ENCODE results near the gene BLTP2.
"Not testable (repeated sequence)": the region's sequence is repeated elsewhere in the genome, so short reads cannot be mapped to it uniquely, and the experiment has no call there.

BLTP2 gene

DNA sequence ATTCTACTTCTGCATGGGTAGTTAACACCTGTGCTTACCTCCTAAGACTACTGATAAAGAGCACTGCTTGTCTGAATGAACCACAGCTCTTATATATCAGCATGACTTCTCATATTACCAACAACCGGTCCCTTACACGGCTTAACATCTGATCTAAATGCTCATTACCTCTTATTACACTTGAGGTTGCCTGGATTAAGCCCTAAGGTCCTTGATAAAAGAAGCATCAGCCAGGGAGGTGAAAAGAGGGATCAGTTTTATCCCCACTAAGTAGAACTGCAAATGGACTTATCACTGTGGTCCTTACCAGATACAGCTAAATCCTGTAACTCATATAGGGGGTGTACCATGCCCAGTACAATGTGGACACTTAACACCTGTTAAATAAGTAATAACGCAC lies 22.8 kb downstream of the BLTP2 start:
- Histone ChIP-seq H3K27me3 (ENCODE audit: insufficient read depth, low read length) (no peaks in the 10 kb centered on the region), H3K36me3 (ENCODE audit: insufficient read depth, low read length) (peaks cover 44% of the 10 kb centered on the region), H2AFZ (ENCODE audit: low read length, unreplicated experiment) (no peak overlapping the region), H3K4me1 (ENCODE audit: control insufficient read depth, insufficient read depth, low read length, unreplicated experiment) (no peaks in the 10 kb centered on the region), H3K4me3 (ENCODE audit: low read depth, low read length) (no peak overlapping the region), H3K79me2 (ENCODE audit: control insufficient read depth, insufficient read depth, low read length, unreplicated experiment) (no peaks in the 10 kb centered on the region), H3K27ac (ENCODE audit: low read depth, low read length) (no peak overlapping the region)

DNA sequence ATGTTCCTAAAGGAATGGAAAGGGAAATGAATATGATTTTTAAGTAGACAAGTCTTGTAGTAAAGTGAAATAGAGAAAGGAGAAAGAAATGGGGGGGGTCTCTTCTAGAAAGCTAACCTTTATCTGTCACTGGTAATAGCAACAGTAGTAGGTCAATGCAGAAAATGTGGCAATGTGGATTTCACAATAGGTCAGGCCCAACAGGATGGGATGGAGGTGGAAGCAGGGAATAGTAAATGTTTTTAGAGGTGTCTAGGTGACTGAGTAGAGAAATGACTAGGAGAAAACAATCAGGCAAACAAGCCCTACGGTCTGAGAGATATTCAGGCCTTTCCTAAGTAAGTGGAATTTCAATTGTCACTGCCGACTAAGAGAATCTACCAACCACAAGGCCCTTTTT lies 24.9 kb downstream of the BLTP2 start:
- Histone ChIP-seq H3K27me3 (ENCODE audit: insufficient read depth, low read length) (no peaks in the 10 kb centered on the region), H3K79me2 (ENCODE audit: control insufficient read depth, insufficient read depth, low read length, unreplicated experiment) (no peaks in the 10 kb centered on the region), H3K27ac (ENCODE audit: low read depth, low read length) (no peak overlapping the region), H3K4me3 (ENCODE audit: low read depth, low read length) (no peak overlapping the region), H3K4me1 (ENCODE audit: control insufficient read depth, insufficient read depth, low read length, unreplicated experiment) (no peaks in the 10 kb centered on the region), H2AFZ (ENCODE audit: low read length, unreplicated experiment) (no peak overlapping the region), H3K36me3 (ENCODE audit: insufficient read depth, low read length) (peaks cover 52% of the 10 kb centered on the region)

DNA sequence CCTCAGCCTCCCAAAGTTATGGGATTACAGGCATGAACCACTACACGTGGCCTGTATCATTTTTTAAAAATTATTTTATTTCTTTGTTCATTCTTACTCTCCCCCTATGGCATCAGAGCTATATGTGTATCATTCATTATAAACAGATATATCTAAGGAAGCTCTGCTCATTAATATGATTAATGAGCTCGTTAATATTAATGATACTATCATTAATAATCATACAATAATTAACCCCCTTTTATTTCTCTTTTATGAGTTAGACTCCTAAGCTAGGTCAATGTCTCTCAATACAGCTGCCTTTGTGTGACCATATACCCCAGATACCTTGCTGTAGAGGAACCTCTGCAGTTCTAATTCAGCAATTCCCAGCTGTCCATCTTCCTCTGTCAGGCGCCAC lies 26.5 kb downstream of the BLTP2 start:
- Histone ChIP-seq H3K4me3 (ENCODE audit: low read depth, low read length) (no peak overlapping the region), H3K79me2 (ENCODE audit: control insufficient read depth, insufficient read depth, low read length, unreplicated experiment) (no peaks in the 10 kb centered on the region), H3K4me1 (ENCODE audit: control insufficient read depth, insufficient read depth, low read length, unreplicated experiment) (no peaks in the 10 kb centered on the region), H3K27ac (ENCODE audit: low read depth, low read length) (no peak overlapping the region), H2AFZ (ENCODE audit: low read length, unreplicated experiment) (no peak overlapping the region), H3K36me3 (ENCODE audit: insufficient read depth, low read length) (peaks cover 52% of the 10 kb centered on the region), H3K27me3 (ENCODE audit: insufficient read depth, low read length) (no peaks in the 10 kb centered on the region)

DNA sequence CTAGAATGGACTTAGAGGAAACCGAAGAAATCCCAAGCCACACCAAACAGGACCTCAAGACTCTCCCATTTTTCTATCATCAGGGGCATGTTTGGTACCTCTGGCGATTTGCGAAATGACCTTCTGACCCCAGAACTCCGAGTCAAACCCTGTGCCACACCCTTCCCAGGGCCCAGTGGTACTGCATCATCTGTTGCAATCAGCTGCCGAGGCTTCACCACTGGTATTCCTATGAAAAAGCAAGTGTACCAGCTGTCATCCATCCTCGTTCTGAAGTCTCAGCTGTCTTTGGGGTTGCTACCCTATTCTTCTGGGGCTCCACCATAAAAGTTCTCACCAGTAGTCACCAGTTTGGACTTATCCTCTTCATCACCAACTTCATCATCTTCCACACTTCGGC lies 28.7 kb downstream of the BLTP2 start:
- no peaks in the 10 kb centered on the region for H3K4me1 ChIP-seq (ENCODE audit: control insufficient read depth, insufficient read depth, low read length, unreplicated experiment)
- peaks cover 36% of the 10 kb centered on the region for H3K36me3 ChIP-seq (ENCODE audit: insufficient read depth, low read length)
- H3K79me2 ChIP-seq (ENCODE audit: control insufficient read depth, insufficient read depth, low read length, unreplicated experiment), result no peaks in the 10 kb centered on the region
- no peak overlapping the region for H3K4me3 ChIP-seq (ENCODE audit: low read depth, low read length)
- no peak overlapping the region for H2AFZ ChIP-seq (ENCODE audit: low read length, unreplicated experiment)
- H3K27me3 ChIP-seq (ENCODE audit: insufficient read depth, low read length), result no peaks in the 10 kb centered on the region
- no peak overlapping the region for H3K27ac ChIP-seq (ENCODE audit: low read depth, low read length)

DNA sequence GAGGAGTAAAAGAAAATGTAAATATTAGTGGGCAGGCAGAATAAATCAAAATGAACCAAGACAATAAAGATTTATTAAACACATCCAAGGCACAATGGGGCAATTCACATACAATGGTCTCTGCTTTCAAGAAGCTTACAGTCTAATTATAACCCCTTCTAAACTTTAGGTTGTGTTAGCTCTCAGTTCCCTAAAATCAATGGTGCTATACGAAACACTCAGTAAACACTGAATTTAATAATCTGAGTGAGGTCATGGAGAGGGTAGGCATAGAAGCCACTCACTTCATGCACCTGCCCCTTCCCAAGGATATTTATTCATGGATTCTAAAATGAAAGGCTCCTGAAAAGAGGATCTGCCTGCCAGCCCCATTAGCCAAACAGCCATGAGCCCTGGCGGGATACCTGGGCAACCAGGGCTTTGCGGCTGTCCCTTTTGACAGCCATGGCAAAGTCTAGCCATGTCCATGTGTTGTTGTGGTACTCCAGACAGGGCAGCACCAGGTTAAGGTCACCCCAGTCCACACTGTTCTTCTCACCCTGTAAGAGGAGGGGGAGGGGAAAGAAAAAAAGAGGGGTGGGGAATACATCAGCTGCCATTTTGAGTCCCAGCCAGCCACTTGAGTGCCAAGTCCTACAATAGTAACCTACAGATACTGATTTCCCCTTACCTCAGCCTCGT lies 29.6 kb downstream of the BLTP2 start:
- Histone ChIP-seq H3K4me1 (ENCODE audit: control insufficient read depth, insufficient read depth, low read length, unreplicated experiment) (no peaks in the 10 kb centered on the region), H3K36me3 (ENCODE audit: insufficient read depth, low read length) (peaks cover 28% of the 10 kb centered on the region), H2AFZ (ENCODE audit: low read length, unreplicated experiment) (no peak overlapping the region), H3K4me3 (ENCODE audit: low read depth, low read length) (no peak overlapping the region), H3K79me2 (ENCODE audit: control insufficient read depth, insufficient read depth, low read length, unreplicated experiment) (no peaks in the 10 kb centered on the region), H3K27ac (ENCODE audit: low read depth, low read length) (no peak overlapping the region), H3K27me3 (ENCODE audit: insufficient read depth, low read length) (no peaks in the 10 kb centered on the region)

DNA sequence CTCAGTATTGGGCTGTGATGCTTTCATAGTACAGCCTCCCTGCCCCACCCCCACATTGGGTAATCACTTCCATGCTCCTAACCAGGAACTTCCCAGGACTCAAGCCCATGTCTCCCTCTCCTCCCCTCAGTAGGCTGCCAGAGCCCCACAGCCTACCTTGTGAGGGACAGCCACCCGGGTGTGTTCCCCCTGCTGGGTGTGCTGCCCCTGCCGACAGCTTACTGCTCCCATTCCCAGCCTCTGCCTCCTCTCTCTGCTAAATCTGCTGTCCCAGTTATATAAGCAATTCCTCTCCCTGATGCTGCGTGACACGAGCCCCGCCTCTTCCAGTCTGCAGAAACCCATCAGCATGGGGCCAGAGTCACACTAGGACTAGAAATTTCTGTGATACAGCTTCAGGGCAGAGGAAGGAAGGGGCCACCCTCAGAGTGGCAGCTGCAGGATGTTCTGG lies 31.0 kb downstream of the BLTP2 start, which contains the start of gene RSKR:
Gene RSKR (minus strand): TSS at position 255 of the 451 bp plus-strand sequence. CDS start 24 bp downstream, at position 231.
- no peaks in the 10 kb centered on the region for H3K79me2 ChIP-seq (ENCODE audit: control insufficient read depth, insufficient read depth, low read length, unreplicated experiment)
- H3K27ac ChIP-seq (ENCODE audit: low read depth, low read length), result no peak within 1 kb of the TSS
- no peak within 1 kb of the TSS for H2AFZ ChIP-seq (ENCODE audit: low read length, unreplicated experiment)
- H3K4me3 ChIP-seq (ENCODE audit: low read depth, low read length), result no peak within 1 kb of the TSS
- H3K4me1 ChIP-seq (ENCODE audit: control insufficient read depth, insufficient read depth, low read length, unreplicated experiment), result no peaks in the 10 kb centered on the region
- H3K36me3 ChIP-seq (ENCODE audit: insufficient read depth, low read length), result peaks cover 13% of the 10 kb centered on the region; the same call in 1 of the 2 replicates
- no peaks in the 10 kb centered on the region for H3K27me3 ChIP-seq (ENCODE audit: insufficient read depth, low read length)

DNA sequence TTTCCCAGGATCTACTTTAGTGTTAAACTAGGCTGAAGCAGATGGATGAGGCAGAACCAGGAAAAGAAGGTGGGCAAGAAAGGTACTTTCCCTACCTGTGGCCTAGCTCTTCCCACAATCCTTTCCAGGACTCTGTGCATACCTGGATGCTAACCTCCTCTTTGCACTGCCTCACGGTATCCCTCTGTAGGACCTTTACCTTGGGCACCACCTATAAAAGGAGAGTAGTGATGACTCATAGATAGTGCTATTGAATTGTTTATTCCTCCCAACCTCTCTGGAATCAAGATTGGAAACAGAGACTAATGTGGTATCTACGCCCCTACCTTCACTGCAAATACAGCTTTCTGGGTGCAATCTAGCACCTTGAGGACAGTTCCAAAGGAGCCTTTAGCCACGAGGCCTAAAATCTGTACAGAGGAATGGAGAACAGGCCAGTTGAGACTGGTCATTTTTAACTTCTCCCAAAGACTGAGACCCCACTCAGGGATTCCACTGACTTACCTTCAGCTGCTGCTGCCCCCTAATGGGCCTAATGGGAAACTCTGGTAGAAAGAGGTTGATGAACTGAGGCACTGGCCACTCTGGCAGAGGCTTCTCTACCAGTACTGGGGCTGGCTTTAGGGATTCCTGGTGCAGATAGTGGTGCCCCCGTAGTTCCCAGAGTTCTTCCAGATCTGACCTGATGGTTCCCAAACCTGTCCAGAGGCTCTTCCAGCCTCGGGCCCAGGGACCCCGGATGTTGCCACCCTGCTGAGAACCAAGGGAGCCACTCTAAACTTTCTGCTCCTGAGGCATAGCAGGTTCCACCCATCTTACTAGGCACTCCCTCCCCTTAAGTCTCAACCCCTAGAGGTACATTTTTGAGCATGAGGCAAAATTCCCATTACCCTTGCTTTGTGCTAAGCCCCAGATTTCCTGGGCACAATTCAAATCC lies 31.8 kb downstream of the BLTP2 start:
- H3K36me3 ChIP-seq (ENCODE audit: insufficient read depth, low read length), result 0 out of 2 replicates have a peak, but pooled peaks cover 8% of the 10 kb centered on the region

DNA sequence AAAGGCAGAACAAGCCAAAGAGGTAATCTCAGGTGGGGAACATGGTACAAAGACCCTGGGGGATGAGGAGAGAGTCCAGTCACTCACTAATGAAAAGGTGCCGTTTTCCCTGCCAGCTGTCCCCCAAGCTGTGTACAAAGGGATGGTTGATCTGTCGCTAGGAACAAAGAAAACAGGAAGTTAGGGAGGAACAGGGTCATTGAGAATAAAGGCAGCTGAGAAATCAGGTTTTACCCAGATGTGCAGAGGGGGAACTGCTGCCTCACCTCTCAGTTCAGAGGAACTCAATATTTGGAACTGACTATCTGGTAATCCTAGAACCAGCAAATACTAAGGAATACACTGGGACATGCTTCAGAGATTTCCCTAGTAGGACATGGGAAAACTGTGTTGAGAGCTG lies 32.4 kb downstream of the BLTP2 start:
- no peaks in the 10 kb centered on the region for H3K79me2 ChIP-seq (ENCODE audit: control insufficient read depth, insufficient read depth, low read length, unreplicated experiment)
- no peak overlapping the region for H2AFZ ChIP-seq (ENCODE audit: low read length, unreplicated experiment)
- H3K36me3 ChIP-seq (ENCODE audit: insufficient read depth, low read length), result 0 out of 2 replicates have a peak, but pooled peaks cover 8% of the 10 kb centered on the region
- no peak overlapping the region for H3K4me3 ChIP-seq (ENCODE audit: low read depth, low read length)
- no peak overlapping the region for H3K27ac ChIP-seq (ENCODE audit: low read depth, low read length)
- H3K4me1 ChIP-seq (ENCODE audit: control insufficient read depth, insufficient read depth, low read length, unreplicated experiment), result no peaks in the 10 kb centered on the region
- H3K27me3 ChIP-seq (ENCODE audit: insufficient read depth, low read length), result no peaks in the 10 kb centered on the region

More for the DNA sequence above, 31.8 kb downstream of the BLTP2 start:
- Histone ChIP-seq H3K4me3 (ENCODE audit: low read depth, low read length) (no peak overlapping the region), H2AFZ (ENCODE audit: low read length, unreplicated experiment) (no peak overlapping the region), H3K27me3 (ENCODE audit: insufficient read depth, low read length) (no peaks in the 10 kb centered on the region), H3K79me2 (ENCODE audit: control insufficient read depth, insufficient read depth, low read length, unreplicated experiment) (no peaks in the 10 kb centered on the region), H3K27ac (ENCODE audit: low read depth, low read length) (no peak overlapping the region), H3K4me1 (ENCODE audit: control insufficient read depth, insufficient read depth, low read length, unreplicated experiment) (no peaks in the 10 kb centered on the region)

DNA sequence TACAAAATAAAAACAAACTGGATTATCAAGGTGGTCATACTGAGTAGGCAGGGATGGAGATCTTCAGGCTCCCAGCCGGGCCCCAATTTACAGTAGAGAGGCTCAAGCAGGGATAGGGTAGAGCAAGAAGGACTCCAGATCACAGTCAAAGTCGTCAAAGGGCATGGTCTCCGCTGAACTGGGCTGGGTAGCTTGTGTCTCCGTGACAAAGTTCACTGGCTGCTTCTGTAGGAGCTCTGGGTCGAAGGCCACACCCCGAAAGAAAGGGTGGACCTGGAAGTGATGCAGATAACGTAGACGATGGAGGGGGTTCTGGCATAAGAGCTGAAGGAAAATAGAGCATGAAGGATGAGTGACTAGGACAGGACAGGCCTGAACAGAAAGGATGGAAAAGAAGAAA lies 34.6 kb downstream of the BLTP2 start:
- H3K79me2 ChIP-seq (ENCODE audit: control insufficient read depth, insufficient read depth, low read length, unreplicated experiment), result no peaks in the 10 kb centered on the region
- no peaks in the 10 kb centered on the region for H3K4me1 ChIP-seq (ENCODE audit: control insufficient read depth, insufficient read depth, low read length, unreplicated experiment)
- H3K27me3 ChIP-seq (ENCODE audit: insufficient read depth, low read length), result no peaks in the 10 kb centered on the region
- no peak overlapping the region for H2AFZ ChIP-seq (ENCODE audit: low read length, unreplicated experiment)
- no peak overlapping the region for H3K27ac ChIP-seq (ENCODE audit: low read depth, low read length)
- H3K36me3 ChIP-seq (ENCODE audit: insufficient read depth, low read length), result no peaks in the 10 kb centered on the region
- no peak overlapping the region for H3K4me3 ChIP-seq (ENCODE audit: low read depth, low read length)

DNA sequence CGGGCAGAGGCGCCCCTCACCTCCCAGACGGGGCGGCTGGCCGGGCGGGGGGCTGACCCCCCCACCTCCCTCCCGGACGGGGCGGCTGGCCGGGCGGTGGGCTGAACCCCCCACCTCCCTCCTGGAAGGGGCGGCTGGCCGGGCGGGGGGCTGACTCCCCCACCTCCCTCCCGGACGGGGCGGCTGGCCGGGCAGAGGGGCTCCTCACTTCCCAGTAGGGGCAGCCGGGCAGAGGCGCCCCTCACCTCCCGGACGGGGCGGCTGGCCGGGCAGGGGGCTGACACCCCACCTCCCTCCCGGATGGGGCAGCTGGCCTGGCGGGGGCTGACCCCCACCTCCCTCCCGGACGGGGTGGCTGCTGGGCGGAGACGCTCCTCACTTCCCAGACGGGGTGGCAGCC lies 40.9 kb downstream of the BLTP2 start:
- not testable (repeated sequence) for H3K4me1 ChIP-seq (ENCODE audit: control insufficient read depth, insufficient read depth, low read length, unreplicated experiment); H3K36me3 ChIP-seq (ENCODE audit: insufficient read depth, low read length); H3K27ac ChIP-seq (ENCODE audit: low read depth, low read length); H3K79me2 ChIP-seq (ENCODE audit: control insufficient read depth, insufficient read depth, low read length, unreplicated experiment); H2AFZ ChIP-seq (ENCODE audit: low read length, unreplicated experiment); H3K4me3 ChIP-seq (ENCODE audit: low read depth, low read length); H3K27me3 ChIP-seq (ENCODE audit: insufficient read depth, low read length)

Measured in ACC112 (cell line).